ENCODE results near the gene ELP4.

GRCh38 chr11:31641477-31642062, 132.0 kb downstream of the ELP4 start:
- peak; percentile 32; the same call in 1 of the 2 replicates for TF ChIP-seq TAF1 (IDR thresholded peaks at IDR 0.05; ENCODE audit: borderline replicate concordance, insufficient read depth, low read length)
- TF ChIP-seq POLR2AphosphoS5 (IDR thresholded peaks at IDR 0.05; ENCODE audit: low read depth, low read length) = no peak
